Measurements from ENCODE around the gene KRT39.
"Not testable (repeated sequence)": the region's sequence is repeated elsewhere in the genome, so short reads cannot be mapped to it uniquely, and the experiment has no call there.

KRT39 gene

DNA sequence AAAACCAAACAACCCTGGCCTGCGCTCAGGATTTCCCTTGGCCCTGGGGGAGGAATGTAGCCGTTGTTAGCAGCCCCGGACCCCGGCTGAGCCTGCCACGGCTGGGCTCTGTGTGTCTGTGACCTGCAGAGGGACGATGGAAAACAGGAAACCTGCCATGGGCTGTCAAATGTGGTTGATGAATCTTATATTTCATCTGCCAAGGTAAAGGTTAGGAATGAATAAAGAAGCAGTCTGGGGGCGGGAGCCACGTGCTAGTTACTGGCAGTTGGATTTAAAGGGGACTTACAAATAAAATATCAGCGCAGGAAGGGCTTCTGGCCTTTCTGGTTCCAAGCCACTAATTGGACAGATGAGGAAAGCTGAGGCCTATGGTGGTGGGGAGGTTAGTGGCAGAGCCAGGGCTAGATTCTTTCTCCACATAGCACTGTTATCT, 29.3 kb downstream of the KRT39 start, which contains the start of gene KRT23:
TSS of gene KRT23 (minus strand) at position 263 of the 436 bp plus-strand sequence. CDS start 1,043 bp downstream, outside the sequence.
- no peak for DNase-seq (ENCODE audit: low read depth)

DNA sequence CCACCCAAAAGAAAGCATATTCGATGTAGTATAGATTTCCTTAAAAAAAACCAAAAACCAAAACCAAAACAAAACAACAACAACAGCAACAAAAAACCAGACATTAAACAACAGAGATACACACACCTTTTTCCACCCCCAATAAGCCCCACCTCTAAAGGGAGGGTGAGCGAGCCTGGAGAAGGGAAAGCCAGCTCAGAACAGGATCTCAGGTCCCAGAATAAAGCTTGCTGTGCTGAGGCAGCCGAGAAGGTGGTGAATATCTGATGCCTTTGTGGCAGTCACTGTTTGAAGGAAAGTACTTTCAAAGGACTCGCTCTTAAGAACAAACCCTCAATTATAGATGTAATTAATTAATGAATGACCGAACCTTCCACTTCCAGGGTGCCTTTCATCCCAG, 29.8 kb downstream of the KRT39 start:
- no peak for DNase-seq (ENCODE audit: low read depth)

DNA sequence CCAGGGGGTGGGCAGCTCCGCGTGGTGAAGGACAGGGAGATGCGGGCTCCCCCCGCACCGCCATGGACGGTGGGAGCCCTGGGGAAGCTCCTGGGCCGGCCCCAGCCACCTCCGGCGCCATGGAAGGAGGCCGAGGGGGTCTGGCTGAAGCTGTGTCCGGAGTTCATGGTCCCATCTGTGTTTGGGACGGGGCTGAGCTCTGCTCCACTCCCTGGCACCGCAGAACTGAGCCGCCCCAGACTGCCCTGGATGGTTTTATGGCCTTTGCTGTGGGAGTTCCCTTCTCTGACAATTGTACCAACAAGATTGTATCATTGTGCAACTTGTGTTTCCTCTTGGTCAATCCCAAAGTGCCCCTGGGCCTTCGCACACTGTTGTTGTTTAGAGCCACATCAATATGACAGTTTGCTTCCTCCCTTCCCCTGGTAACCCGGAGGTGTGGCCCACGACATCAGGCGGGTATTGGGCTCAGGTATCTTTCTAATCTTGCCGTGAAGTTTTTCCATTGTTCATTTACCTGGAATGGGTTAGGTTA, 30.2 kb downstream of the KRT39 start:
- no peak for DNase-seq (ENCODE audit: low read depth)

DNA sequence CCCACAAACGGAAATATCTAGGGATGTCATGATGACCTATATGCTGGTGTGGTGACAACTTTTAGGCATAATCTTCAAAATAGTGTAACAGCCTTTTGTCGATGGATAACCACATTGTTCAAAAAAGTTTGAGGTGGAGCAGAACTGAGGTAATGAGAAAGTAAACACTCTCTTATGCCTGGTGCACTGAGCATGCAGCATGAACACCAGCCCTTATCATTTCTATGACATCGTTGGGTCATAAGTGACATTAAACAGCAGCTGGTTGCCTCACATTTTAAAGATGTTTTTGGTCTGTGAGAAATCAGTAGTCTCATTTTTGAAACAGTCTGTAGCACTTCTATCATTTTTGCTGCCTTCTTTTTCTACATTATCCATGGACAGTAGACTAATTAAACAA, 31.1 kb downstream of the KRT39 start:
- DNase-seq (ENCODE audit: low read depth): no peak

DNA sequence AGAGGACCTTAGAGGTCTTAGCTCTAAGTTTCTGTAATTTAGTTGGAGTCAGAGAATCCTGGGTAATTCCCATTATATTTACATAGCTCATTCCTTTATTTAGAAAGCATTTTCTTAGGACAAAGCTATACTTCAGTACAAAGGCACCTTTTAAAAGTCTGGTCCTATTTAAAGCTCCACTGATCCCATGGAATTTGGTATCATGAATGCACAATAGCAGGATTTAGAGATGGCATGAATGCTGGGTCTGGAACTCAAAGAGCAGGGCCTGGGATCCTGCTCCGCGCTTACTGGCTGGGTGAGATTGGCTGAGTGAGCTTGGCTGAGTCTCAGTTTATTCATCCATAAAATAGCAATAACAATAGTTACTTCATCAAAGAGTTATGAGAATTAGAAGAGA, 34.1 kb downstream of the KRT39 start:
- DNase-seq (ENCODE audit: low read depth): no peak

DNA sequence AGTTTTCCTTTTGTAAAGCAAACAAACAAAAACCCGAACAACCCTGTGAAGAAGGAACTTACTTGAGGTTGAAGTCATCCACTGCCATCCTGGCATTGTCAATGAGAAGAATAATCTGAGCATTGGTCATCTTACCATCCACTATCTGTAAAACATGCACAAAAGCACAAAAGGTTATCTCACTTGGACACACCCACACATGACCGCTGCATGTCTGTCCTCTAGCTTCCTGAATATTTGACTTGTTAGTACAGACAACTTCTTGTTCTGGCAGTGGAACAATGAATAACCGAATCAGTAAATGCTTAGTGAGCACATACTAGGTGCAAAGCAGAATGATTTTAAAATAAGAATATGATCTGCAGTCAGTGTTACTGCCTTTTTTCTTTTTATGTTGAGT, 35.4 kb downstream of the KRT39 start:
- DNase-seq (ENCODE audit: low read depth): no peak

DNA sequence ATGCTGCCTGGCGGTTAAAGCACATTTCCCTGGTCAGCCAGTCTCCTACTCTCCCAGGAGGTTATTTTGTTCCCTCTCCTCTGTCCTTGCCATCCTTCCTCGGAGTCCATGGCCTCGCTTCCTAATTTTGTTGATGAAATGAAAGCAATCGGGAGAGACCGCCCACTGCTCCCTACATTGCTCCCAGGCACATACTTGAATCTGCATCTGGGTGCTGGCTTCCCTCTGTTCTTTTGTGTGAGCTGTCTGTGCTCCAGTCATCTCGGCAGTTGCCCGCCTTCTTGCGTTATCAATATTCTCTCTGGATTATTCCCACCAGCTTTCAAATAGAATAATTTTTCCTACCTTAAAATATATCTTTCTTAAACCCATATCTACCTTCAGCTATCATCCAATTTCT, 40.4 kb downstream of the KRT39 start:
- no peak for DNase-seq (ENCODE audit: low read depth)

DNA sequence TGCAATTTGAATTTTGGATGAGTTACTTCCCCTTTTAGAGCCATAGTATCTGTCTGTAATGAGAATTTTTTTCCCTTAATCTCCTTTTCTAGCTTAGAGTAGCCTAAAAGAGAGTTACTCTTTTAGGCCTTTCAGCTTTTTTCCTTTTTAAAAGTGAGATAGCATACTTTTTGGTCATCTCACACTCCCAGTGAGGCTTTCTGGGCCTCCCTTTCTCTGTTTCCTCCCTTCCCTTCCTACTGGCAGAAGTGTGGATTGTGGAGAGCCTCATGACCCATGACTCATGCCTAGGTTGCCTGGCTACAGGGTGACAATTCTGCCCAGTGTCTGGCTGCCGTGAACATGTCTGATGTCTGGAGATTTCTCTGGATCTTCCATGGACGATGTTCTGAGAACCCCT, 44.5 kb downstream of the KRT39 start:
- DNase-seq (ENCODE audit: low read depth): no peak

DNA sequence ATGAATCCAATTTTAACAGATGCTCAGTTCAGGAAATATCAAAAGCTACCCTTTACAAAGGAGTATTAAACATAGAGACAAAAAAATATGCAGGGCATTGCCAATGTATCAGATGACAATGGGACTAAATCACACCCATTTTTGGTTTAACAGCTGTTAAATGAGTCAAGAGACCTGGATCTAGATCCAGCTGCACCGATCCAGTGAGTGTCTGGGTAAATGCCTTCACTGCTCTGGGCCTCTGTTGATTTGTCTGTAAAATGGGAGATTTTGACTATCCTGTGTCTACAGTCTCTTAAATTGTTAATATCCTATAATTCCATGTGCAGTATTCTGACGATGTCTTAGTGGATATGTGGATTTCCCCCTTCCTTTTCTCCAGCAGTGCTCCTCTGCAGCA, 45.7 kb downstream of the KRT39 start:
- DNase-seq (ENCODE audit: low read depth): no peak

DNA sequence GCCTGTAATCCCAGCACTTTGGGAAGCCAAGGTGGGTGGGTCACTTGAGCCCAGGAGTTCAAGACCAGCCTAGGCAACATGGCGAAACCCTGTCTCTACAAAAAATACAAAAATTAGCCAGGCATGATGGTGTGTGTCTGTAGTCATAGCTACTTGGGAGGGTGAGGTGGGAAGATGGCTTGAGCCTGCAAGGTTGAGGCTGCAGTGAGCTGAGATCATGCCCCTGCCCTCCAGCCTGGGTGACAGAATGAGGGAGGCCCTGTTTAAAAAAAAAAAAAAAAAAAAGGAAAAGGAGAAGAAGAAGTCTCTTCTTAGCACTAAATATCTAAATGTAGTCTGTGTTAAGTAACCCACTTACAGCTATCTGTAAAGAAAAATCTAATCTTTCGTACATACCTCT, 49.6 kb downstream of the KRT39 start:
- DNase-seq (ENCODE audit: low read depth): not testable (repeated sequence)

DNA sequence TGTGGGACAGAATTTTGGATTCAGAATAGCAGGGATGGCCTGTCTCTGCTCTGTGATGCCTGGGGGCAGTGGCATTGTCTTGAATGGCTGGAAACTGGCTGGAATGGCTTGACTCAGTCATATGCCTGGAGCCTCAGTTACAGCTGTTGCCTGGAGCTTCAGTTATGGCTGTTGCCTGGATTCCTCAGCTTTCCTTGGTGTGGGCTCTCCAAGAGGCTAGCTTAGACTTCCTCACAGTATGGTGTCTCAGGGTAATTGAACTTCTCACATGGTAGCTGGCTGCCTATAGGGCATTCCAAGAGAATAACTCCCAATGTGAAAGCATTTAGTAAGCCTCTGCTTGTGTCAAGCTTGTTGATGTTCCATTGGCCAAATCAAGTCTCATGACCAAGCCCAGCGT, 50.4 kb downstream of the KRT39 start:
- DNase-seq (ENCODE audit: low read depth): no peak

DNA sequence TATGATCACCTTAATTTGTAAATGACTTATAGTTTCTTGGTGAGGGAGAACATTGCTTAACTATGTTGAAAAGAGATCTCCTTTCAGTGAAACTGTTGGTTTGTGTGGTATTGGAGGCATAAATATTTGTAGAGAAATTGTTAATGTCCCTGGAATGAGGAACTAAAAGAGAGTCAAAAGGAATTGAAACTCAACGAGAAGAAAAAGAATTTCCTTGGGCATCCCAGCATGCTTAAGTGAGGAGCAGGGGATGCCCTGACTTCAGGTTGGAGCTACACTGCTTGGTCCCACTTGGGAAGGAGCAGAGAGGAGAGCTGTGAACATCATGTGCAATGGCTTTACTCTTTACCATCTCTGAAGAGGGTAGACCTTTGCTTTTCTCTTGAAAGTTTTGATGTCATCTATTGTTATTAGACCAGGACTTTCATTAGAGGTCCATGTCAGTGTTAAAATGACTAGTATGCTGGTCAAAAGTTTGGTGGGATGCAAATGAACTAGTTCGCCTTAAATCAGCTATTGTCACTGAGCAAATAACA, 51.0 kb downstream of the KRT39 start:
- DNase-seq (ENCODE audit: low read depth): no peak

DNA sequence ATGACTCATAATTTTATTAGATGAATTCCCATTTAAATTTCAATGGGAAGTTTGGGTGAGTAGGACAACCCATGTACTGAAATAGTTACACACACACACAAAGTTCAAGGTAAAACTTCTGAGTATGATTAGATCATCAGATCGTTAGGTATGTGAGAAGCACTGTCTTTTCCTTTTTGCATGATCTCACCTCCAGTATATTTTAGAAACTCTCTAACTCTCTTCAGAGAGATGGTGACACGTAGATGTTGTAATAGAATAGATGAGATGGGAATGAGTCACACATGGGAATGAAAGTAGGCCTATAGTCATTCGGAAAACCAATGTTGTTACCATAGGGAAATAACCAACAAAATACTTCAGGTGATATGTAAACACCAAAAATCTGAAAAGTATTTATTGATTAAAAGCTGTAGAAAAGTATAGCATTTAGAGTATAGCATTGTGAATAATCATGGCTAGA, 51.5 kb downstream of the KRT39 start:
- DNase-seq (ENCODE audit: low read depth): no peak

DNA sequence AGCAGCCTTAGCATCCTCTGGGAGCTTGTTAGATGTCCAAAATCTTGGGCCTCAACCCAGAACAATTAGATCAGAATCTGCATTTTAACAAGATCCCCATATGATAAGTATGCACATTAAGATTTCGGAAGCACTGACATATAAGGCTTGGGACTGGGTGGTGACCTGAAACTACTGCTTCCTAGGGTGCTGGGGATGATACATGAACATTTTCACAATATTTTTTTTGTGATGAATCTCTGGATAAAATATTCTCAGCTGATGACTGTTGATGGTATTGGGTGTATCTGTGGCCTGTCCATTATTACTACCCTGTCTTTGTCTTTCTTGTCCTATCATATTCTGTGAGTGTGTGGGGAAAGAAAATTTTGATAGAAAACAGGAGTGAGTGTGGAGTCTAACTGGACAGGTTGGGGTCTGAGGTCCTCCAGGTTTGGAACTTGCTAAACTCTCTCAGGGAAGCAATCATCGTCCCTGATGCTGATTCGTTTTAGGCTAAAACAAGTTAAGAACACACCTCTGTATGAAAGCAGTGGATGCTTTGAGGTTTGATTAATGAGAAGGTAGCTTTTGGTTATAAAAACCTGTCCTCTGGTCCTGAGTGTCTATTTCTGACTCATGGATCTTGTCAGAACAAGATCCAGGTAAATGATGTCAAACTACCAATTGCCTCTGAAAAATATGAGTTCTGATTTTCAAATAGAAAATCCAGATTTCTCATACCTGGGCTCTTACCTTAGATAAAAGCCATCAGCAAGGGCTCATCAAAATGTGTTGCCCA, 52.5 kb downstream of the KRT39 start:
- DNase-seq (ENCODE audit: low read depth): no peak

DNA sequence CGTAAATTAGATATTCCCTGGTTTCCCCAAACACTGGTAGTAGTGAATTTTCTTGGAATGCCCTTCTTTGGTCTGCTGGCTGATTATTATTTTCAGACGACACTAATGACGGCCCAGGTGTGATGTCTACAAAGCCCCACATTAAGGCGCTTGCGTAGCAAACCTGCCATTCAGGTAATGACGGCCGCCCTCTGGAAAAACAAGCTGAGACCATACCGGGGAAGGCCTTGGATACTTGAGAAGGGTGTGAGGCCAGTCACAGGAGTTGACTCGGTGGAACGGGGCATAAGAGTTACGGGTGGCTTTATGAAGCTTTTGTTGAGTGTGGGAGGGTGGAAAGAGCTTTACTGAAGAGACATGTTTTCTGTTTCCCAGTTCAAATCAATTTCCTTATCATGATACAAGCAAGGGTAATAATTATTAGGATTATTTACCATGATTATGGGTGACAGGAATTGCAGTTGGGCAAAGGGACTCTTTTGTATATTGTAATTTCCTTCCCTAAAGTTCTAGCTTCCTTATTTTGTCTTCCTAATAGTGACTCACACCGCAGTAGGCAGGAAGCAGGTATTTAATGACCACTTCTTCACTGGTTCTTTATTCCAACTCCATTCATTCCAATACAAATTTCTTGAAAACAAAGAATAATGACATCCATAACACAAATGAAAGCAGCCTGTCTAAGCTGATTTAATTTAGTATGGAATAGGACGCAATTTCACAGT, 54.1 kb downstream of the KRT39 start:
- no peak for DNase-seq (ENCODE audit: low read depth)

DNA sequence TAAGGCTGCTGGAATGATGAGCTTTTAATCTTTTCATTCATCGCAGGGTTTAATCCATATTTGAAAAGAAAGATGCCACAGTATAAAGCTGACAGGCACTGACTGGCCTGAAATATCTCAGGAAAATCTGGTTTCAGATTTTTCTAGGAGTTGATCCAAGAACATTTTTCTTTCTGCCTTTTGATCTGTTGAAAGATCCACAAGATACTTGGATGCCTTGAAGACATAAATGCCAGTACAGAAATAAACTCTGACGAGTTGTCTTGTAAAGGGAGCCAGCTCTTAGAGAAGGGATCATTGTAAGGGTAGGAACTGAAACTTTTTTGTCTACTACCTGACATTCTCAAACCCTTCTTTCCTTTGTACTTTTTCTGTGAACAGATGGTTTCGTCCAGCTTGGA, 56.3 kb downstream of the KRT39 start:
- DNase-seq (ENCODE audit: low read depth): no peak

DNA sequence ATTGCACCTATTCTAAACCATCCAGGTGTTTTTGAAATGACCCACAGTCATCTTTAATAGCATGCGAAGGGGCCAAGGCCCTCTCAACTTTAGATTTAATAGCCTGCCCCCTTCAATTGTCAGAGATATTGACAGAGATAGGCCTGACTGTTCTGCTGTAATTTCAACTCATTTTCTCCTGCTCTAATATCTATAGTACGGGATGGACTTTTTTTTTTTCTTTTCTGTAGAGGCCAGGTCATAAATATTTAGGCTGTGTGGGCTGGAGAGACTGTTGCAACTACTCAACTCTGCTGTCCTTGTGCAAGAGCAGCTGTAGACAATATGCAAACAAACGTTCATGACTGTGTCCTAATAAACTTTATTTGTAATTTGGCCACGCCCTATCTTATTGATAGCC, 57.0 kb downstream of the KRT39 start:
- DNase-seq (ENCODE audit: low read depth): no peak

DNA sequence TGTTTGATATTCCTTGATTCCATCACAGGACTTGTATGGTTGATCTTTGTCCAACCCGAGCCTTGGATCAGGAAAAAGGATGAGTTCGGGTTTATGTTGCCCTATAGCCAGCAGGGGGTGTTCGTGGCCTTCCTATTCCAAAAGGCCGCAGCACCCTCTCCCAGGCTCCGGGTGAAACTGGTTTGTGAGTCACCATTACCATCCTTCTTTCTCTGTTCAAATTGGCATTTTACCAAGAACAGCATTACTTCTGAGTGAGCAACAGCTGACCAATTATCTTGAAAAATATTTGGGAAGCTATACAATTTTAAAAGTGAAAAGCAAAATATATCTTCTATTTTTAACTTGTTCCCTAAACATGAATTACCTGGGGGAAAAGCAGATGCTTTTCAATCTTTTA, 57.4 kb downstream of the KRT39 start:
- peak; percentile 33 for DNase-seq (ENCODE audit: low read depth)
